HCT116 (cell line): ENCODE results near the gene CDKL4. TPM values are rescaled to one million over a fixed set of nuclear protein-coding genes. Genes with fewer than 3 reads are reported as not detected.

Experiments
- ATAC-seq: fragments of 200-7000 bp; cut with Tn5 transposase; 2 replicates; pipeline ENCODE4 v1.9.1; 2020; ENCODE audit warnings: mild to moderate bottlenecking, moderate library complexity
- BruUV-seq: library from RNA; stranded (reverse); fragments of 400-500 nt; replicated peaks from 2 replicates; lab custom pipeline; 2021; lab: Mats Ljungman, UMichigan
- CTCF ChIA-PET: fragments of 300-600 bp; sonication (Branson Sonifier 250); formaldehyde crosslinking; loops from one replicate; lab custom pipeline; 2021; ENCODE audit warnings: antibody characterized with exemption; lab: Charles Lee
- POLR2A ChIA-PET: fragments of 300-600, 350-600 bp; sonication (Branson Sonifier 250); formaldehyde crosslinking; loops from one replicate; lab custom pipeline; 2021; ENCODE audit warnings: antibody characterized with exemption; lab: Charles Lee
- RAD21 ChIA-PET, 2 experiments: fragments of 300-600 bp; sonication (Branson Sonifier 250); formaldehyde crosslinking; loops; one replicate each; lab custom pipeline; 2023; ENCODE audit warnings: low total read pairs in 2 of 2; ENCODE audit not compliant: uncharacterized antibody in 2 of 2, unreplicated experiment in 2 of 2, low non-redundant PET in 1 of 2; lab: Charles Lee
- DNase-seq: peaks from one replicate; pipeline ENCODE4 v3.0.0-alpha.2; 2010; ENCODE audit warnings: low read depth, low spot score
- H2AFZ ChIP-seq: fragments of 200-600 bp; shearing (Covaris generic), sonication (generic); 2 replicates; pipeline ENCODE4 v1.6.1; 2017; ENCODE audit warnings: low read depth, mixed run types, mixed read lengths, antibody characterized with exemption, low read length; ENCODE audit not compliant: poor library complexity, severe bottlenecking
- H3K27ac ChIP-seq: 2 replicates; pipeline ENCODE4 v1.5.1; 2012; ENCODE audit warnings: low read depth, low read length
- H3K27me3 ChIP-seq: fragments of 200-600 bp; sonication (generic); 2 replicates; pipeline ENCODE4 v1.6.1; 2016; ENCODE audit warnings: mixed run types, low read length, mixed read lengths; ENCODE audit not compliant: insufficient read depth
- H3K36me3 ChIP-seq, 2 experiments: fragments of 200-500 bp in 1 of 2; fragments of 200-600 bp in 1 of 2; sonication (Bioruptor generic) in 1 of 2; sonication (generic) in 1 of 2; 2 replicates each; pipeline versions ENCODE4 v1.5.1 to v1.6.1; 2014 to 2016; ENCODE audit warnings: low read length in 2 of 2, inconsistent platforms in 1 of 2, mixed read lengths in 1 of 2, mixed run types in 1 of 2; ENCODE audit not compliant: insufficient read depth in 2 of 2, control insufficient read depth in 1 of 2
- H3K4me1 ChIP-seq, 2 experiments: fragments of 200-600 bp in 1 of 2; sonication (generic) in 1 of 2; 2 replicates each; pipeline versions ENCODE4 v1.5.1 to v1.6.1; 2012 to 2017; ENCODE audit warnings: low read length in 2 of 2, inconsistent platforms in 1 of 2, mild to moderate bottlenecking in 1 of 2, mixed read lengths in 1 of 2, mixed run types in 1 of 2, moderate library complexity in 1 of 2; ENCODE audit not compliant: insufficient read depth in 2 of 2, control insufficient read depth in 1 of 2
- H3K4me2 ChIP-seq: fragments of 200-600 bp; sonication (generic); 2 replicates; pipeline ENCODE4 v1.6.1; 2017; ENCODE audit warnings: mixed run types, low read length, mixed read lengths
- H3K4me3 ChIP-seq, 2 experiments: fragments of 200-600 bp in 1 of 2; sonication (generic) in 1 of 2; replicated peaks in 1 of 2; 2 replicates each; pipeline ENCODE4 v1.5.1; 2011 to 2016; ENCODE audit warnings: low read length in 2 of 2, control low read depth in 1 of 2, low read depth in 1 of 2, mild to moderate bottlenecking in 1 of 2, mixed read lengths in 1 of 2, mixed run types in 1 of 2
- H3K79me2 ChIP-seq: fragments of 200-600 bp; sonication (generic); 2 replicates; pipeline ENCODE4 v1.6.1; 2017; ENCODE audit warnings: mild to moderate bottlenecking, mixed run types, low read length, moderate library complexity, mixed read lengths; ENCODE audit not compliant: insufficient read depth
- H3K9ac ChIP-seq: fragments of 200-600 bp; sonication (generic); 2 replicates; pipeline ENCODE4 v1.6.1; 2016; ENCODE audit warnings: low read length, mixed read lengths
- H3K9me2 ChIP-seq: fragments of 200-600 bp; sonication (generic), shearing (Covaris generic); 2 replicates; pipeline ENCODE4 v1.6.1; 2017; ENCODE audit warnings: mixed run types, mild to moderate bottlenecking, moderate library complexity; ENCODE audit not compliant: insufficient read depth
- H3K9me3 ChIP-seq, 2 experiments: fragments of 200-500 bp in 1 of 2; fragments of 200-600 bp in 1 of 2; sonication (Bioruptor generic) in 1 of 2; sonication (generic) in 1 of 2; 2 replicates each; pipeline ENCODE4 v1.6.1; 2014 to 2017; ENCODE audit warnings: low read length in 2 of 2, mixed read lengths in 2 of 2, inconsistent platforms in 1 of 2, low read depth in 1 of 2, mild to moderate bottlenecking in 1 of 2, mixed run types in 1 of 2, moderate library complexity in 1 of 2; ENCODE audit not compliant: control insufficient read depth in 1 of 2, insufficient read depth in 1 of 2
- H4K20me1 ChIP-seq: fragments of 200-600 bp; sonication (generic), shearing (Covaris generic); 2 replicates; pipeline ENCODE4 v1.6.1; 2017; ENCODE audit warnings: mixed run types, mild to moderate bottlenecking, moderate library complexity; ENCODE audit not compliant: insufficient read depth
- CBX3 ChIP-seq: IDR thresholded peaks from 2 replicates; pipeline ENCODE4 v1.6.1; 2012; ENCODE audit warnings: low read depth
- CEBPB ChIP-seq: IDR thresholded peaks from 2 replicates; pipeline ENCODE4 v1.6.1; 2012; ENCODE audit warnings: low read depth
- EGR1 ChIP-seq: IDR thresholded peaks from 2 replicates; pipeline ENCODE4 v1.6.1; 2012; ENCODE audit warnings: low read depth
- ELF1 ChIP-seq: IDR thresholded peaks from 2 replicates; pipeline ENCODE4 v1.6.1; 2012; ENCODE audit warnings: low read depth, borderline replicate concordance
- EZH2 ChIP-seq: fragments of 200-600 bp; sonication (generic); IDR thresholded peaks from 2 replicates; pipeline ENCODE4 v1.6.1; 2017; ENCODE audit warnings: antibody characterized with exemption, mixed run types
- EZH2phosphoT487 ChIP-seq: fragments of 200-600 bp; IDR thresholded peaks from 2 replicates; pipeline ENCODE4 v1.6.1; 2018; ENCODE audit warnings: antibody characterized with exemption, borderline replicate concordance
- FOSL1 ChIP-seq: IDR thresholded peaks from 2 replicates; pipeline ENCODE4 v1.6.1; 2012; ENCODE audit warnings: low read depth
- JUND ChIP-seq: IDR thresholded peaks from 2 replicates; pipeline ENCODE4 v1.6.1; 2012
- MAX ChIP-seq: IDR thresholded peaks from 2 replicates; pipeline ENCODE4 v1.6.1; 2012
- POLR2AphosphoS5 ChIP-seq: IDR thresholded peaks from 2 replicates; pipeline ENCODE4 v1.6.1; 2011; ENCODE audit warnings: mild to moderate bottlenecking, low read depth, low read length, moderate library complexity
- RAD21 ChIP-seq: IDR thresholded peaks from 2 replicates; pipeline ENCODE4 v1.6.1; 2012; ENCODE audit warnings: low read depth, mild to moderate bottlenecking
- SP1 ChIP-seq: IDR thresholded peaks from 2 replicates; pipeline ENCODE4 v1.6.1; 2012; ENCODE audit warnings: low read depth
- SRF ChIP-seq: IDR thresholded peaks from 2 replicates; pipeline ENCODE4 v1.6.1; 2012; ENCODE audit warnings: low read depth
- TCF7L2 ChIP-seq: IDR thresholded peaks from 2 replicates; pipeline ENCODE4 v1.7.0; 2011; ENCODE audit warnings: borderline replicate concordance, inconsistent platforms; ENCODE audit not compliant: insufficient read depth, insufficient read length; ENCODE audit errors: extremely low read depth
- YY1 ChIP-seq: IDR thresholded peaks from 2 replicates; pipeline ENCODE4 v1.6.1; 2011; ENCODE audit warnings: low read length, low read depth, moderate library complexity, mild to moderate bottlenecking; ENCODE audit not compliant: insufficient replicate concordance; ENCODE audit errors: extremely low read depth
- ZFX ChIP-seq: fragments of 450-650 bp; IDR thresholded peaks from 2 replicates; pipeline ENCODE4 v1.6.1; 2017
- ZNF274 ChIP-seq: fragments of 200-500 bp; sonication (Bioruptor generic); IDR thresholded peaks from 2 replicates; pipeline ENCODE4 v1.6.1; 2014; ENCODE audit warnings: mild to moderate bottlenecking, low read depth, low read length, inconsistent platforms
- intact Hi-C: fragments of 100-400 bp; cut with micrococcal nuclease; formaldehyde crosslinking; loops from 2 replicates; pipeline ENCODE4 v1.10.0; 2022
- total RNA-seq: library from RNA; stranded (reverse); gene quantifications from one replicate; pipeline ENCODE4 v1.2.1, GENCODE V29; 2021; ENCODE audit not compliant: unreplicated experiment

CDKL4 gene
- total RNA-seq, 1 experiment from 2014 or later: 0.27 TPM

DNA sequence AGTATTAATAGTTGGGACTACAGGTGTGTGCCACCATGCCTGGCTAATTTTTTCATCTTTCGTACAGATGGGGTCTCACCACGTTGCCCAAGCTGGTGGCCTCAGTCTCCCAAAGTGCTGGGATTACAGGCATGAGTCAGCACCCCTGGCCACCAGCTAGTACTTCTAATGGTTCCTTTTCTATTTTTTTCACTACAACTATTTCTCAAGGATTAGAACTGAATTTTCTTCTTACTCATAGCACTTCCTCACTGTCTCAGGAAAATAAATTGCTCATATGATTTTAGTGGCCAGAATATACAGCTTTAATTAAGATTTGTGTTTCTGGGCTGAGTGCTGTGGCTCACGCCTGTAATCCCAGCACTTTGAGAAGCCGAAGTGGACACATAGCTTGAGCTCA, 79.7 kb downstream of the CDKL4 start:
- no peak for DNase-seq
- Histone ChIP-seq H3K27me3 (no peaks in the 10 kb centered on the region), H3K9me2 (no peaks in the 10 kb centered on the region), H3K36me3 (no peaks in the 10 kb centered on the region), H2AFZ (no peak overlapping the region), H3K79me2 (no peaks in the 10 kb centered on the region), H3K4me3 (no peak overlapping the region), H3K4me1 (no peaks in the 10 kb centered on the region), H4K20me1 (no peaks in the 10 kb centered on the region)
- ChIA-PET CTCF (no interaction called here), RAD21 (no interaction called here)
- ATAC-seq: no peak
- BruUV-seq: no TSS peak
- TF ChIP-seq SRF (no peak), YY1 (no peak), FOSL1 (no peak), JUND (no peak), EGR1 (no peak), CEBPB (no peak), RAD21 (no peak), EZH2 (no peak), ZFX (no peak), MAX (no peak), CBX3 (no peak)
- TF ChIP-seq, all 23 proteins: peak for 0
- intact Hi-C loops: no loop called here
- Histone ChIP-seq H3K9ac (no peak overlapping the region), H3K27ac (no peak overlapping the region), H3K9me3 (no peaks in the 10 kb centered on the region), H3K4me2 (no peak overlapping the region)
- POLR2A ChIA-PET: interaction anchor here (1.0 kb wide), 1 partner anchor 9 kb away, joined by 4 read pairs; no protein-coding TSS in a partner anchor

GRCh38 chr2:39160982-39161381, 82.8 kb downstream of the CDKL4 start:
- Histone ChIP-seq H3K9me3 (no peaks in the 10 kb centered on the region), H3K4me1 (no peaks in the 10 kb centered on the region), H3K9ac (no peak overlapping the region), H3K27ac (no peak overlapping the region), H3K36me3 (no peaks in the 10 kb centered on the region), H3K9me2 (no peaks in the 10 kb centered on the region), H4K20me1 (no peaks in the 10 kb centered on the region), H3K4me3 (no peak overlapping the region), H3K27me3 (no peaks in the 10 kb centered on the region), H3K79me2 (no peaks in the 10 kb centered on the region), H3K4me2 (no peak overlapping the region), H2AFZ (no peak overlapping the region)
- intact Hi-C loops: no loop called here
- no peak for DNase-seq
- BruUV-seq: no TSS peak
- ChIA-PET POLR2A (no interaction called here), CTCF (no interaction called here), RAD21 (no interaction called here)
- ATAC-seq: no peak
- TF ChIP-seq CEBPB: no peak
- TF ChIP-seq RAD21: no peak
- TF ChIP-seq ELF1: no peak
- TF ChIP-seq POLR2AphosphoS5: no peak
- no peak for TF ChIP-seq FOSL1
- no peak for TF ChIP-seq ZNF274
- no peak for TF ChIP-seq EZH2phosphoT487
- no peak for TF ChIP-seq ZFX
- TF ChIP-seq SP1: no peak
- no peak for TF ChIP-seq EZH2
- no peak for TF ChIP-seq TCF7L2
- TF ChIP-seq EGR1: no peak
- TF ChIP-seq MAX: no peak
